AG04450 (cell line): Measurements from ENCODE around the gene FAM163A. TPM values are rescaled to one million over a fixed set of nuclear protein-coding genes. Genes with fewer than 3 reads are reported as not detected.

ENCODE experiments used
- CTCF ChIA-PET: fragments of 300-600, 350-600 bp; formaldehyde crosslinking; extraction: SDS; loops from one replicate; lab custom pipeline; 2022; ENCODE audit warnings: antibody characterized with exemption, inconsistent platforms; lab: Charles Lee
- POLR2A ChIA-PET: fragments of 350-600 bp; formaldehyde crosslinking; extraction: SDS; loops from one replicate; lab custom pipeline; 2021; ENCODE audit warnings: antibody characterized with exemption, inconsistent platforms; lab: Yijun Ruan, JAX
- DNase-seq: peaks from one replicate; pipeline ENCODE4 v3.0.0-alpha.2; 2011; ENCODE audit warnings: low read depth, low spot score
- H3K27ac ChIP-seq: one replicate; pipeline ENCODE4 v1.5.1; 2012; ENCODE audit warnings: low read depth, low read length, control low read depth
- H3K27me3 ChIP-seq: one replicate; pipeline ENCODE4 v1.6.0; 2012; ENCODE audit warnings: low read length; ENCODE audit not compliant: control insufficient read depth, insufficient read depth
- H3K4me3 ChIP-seq: 2 replicates; pipeline ENCODE4 v1.5.1; 2011; ENCODE audit warnings: mild to moderate bottlenecking, low read depth, low read length, control low read depth
- H3K9me3 ChIP-seq: 2 replicates; pipeline ENCODE4 v1.5.1; 2012; ENCODE audit warnings: low read length; ENCODE audit not compliant: control insufficient read depth, insufficient read depth
- polyA plus RNA-seq: library from polyadenylated mRNA; depleted of rRNA; stranded (reverse); fragments of >200 nt; gene quantifications from 2 replicates; pipeline ENCODE4 v1.2.3, GENCODE V29; 2011
- TF ChIP-seq, protein P1 (sequence below): IDR thresholded peaks from 2 replicates; pipeline ENCODE4 v1.5.1; 2011; ENCODE audit warnings: low read depth, low read length, control low read depth, inconsistent platforms

Gene FAM163A
- polyA plus RNA-seq, 1 experiment: not detected

DNA sequence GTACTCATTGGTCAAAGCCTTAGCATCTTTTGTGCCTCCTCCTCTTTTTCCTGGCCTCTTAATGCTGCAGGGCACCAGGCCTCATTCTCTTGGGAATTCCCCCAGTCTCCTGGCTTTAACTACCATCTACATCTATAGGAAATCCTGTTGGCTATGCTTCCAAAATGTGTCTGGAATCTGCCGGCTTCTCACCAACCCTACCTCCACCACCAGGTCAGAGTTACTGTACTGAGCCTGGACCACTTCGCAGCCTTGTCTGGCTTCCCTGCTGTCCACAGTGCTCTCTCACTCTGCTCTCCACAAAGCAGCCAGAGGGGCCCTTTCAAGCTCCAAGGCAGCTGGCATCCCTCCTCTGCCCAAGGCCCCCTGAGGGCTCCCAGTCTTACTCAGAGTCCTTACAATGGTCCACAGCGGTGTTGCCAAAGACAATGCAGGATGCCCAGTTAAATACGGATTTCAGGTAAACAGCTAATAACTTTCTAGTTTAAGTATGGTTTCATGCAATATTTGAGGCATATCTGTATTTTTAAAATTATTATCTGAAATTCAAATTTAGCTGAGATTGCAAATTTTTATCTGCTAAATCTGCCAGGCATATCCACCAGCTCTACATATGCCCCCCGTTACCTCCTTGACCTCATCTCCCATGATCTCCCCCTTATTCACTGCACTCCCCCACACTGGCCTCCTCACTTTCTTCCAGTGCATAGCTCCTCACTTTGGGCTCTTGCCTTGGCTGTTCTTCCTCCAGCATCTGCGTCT, 34.5 kb upstream of the FAM163A start:
- H3K4me3 ChIP-seq: no peak overlapping the region
- no peak for DNase-seq
- POLR2A ChIA-PET: no interaction called here
- TF ChIP-seq, protein P1, sequence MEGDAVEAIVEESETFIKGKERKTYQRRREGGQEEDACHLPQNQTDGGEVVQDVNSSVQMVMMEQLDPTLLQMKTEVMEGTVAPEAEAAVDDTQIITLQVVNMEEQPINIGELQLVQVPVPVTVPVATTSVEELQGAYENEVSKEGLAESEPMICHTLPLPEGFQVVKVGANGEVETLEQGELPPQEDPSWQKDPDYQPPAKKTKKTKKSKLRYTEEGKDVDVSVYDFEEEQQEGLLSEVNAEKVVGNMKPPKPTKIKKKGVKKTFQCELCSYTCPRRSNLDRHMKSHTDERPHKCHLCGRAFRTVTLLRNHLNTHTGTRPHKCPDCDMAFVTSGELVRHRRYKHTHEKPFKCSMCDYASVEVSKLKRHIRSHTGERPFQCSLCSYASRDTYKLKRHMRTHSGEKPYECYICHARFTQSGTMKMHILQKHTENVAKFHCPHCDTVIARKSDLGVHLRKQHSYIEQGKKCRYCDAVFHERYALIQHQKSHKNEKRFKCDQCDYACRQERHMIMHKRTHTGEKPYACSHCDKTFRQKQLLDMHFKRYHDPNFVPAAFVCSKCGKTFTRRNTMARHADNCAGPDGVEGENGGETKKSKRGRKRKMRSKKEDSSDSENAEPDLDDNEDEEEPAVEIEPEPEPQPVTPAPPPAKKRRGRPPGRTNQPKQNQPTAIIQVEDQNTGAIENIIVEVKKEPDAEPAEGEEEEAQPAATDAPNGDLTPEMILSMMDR: no peak
- H3K27ac ChIP-seq: no peak overlapping the region
- CTCF ChIA-PET: interaction anchor here (1.3 to 17.5 kb wide), 2 partner anchors 103 to 130 kb away, joined by 4 to 1155 read pairs; no protein-coding TSS in a partner anchor
- no peaks in the 10 kb centered on the region for H3K9me3 ChIP-seq
- peaks cover 2% of the 10 kb centered on the region for H3K27me3 ChIP-seq

DNA sequence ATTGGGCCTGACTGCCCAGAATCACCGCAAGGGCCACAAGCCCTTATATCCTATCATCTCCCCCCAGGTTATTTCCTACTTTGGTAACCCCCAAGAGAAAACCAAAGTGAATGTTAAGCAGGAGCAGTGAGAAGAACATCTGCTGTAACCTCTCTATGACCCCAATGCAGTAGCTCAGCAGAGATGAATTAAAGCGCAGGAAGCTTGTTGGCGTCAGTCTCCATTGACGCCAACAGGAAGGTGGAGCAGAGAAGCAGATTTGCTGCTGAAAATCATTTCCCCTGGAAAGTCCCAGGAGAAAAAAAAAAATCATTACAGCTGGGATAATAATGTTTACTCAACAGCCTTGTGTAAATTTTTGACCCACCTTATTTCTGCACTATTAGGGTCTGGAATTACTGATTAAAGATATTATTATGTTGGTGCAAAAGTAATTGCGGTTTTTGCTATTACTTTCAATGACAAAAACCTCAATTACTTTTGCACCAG, 33.2 kb upstream of the FAM163A start:
- Histone ChIP-seq H3K27me3 (peaks cover 2% of the 10 kb centered on the region), H3K4me3 (no peak overlapping the region), H3K9me3 (no peaks in the 10 kb centered on the region), H3K27ac (no peak overlapping the region)
- ChIA-PET CTCF (interaction anchor here (0.8 to 17.5 kb wide), 3 partner anchors 9 to 128 kb away, joined by 4 to 1155 read pairs (median 4); no protein-coding TSS in a partner anchor), POLR2A (no interaction called here)
- DNase-seq: no peak
- TF ChIP-seq, protein P1: no peak

DNA sequence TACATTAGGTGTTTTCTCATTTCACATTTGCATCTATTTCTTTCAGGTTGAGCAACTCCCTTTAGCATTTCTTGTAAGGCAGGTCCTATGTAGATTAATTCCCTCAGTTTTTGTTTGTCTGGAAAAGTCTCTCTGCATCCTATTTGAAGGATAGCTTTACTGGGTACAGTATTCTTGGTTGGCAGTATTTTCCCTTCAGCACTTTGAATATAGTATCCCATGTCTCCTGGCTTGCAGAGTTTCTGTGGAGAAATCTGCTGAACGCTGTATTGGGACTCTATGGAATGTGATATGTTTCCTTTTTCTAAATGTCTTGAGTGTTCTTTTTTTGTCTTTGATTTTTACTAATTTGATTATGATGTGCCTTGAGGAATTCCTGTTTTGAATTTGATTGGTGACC, 28.9 kb upstream of the FAM163A start:
- no peaks in the 10 kb centered on the region for H3K9me3 ChIP-seq
- DNase-seq: no peak
- no peak overlapping the region for H3K4me3 ChIP-seq
- TF ChIP-seq, protein P1: no peak
- ChIA-PET POLR2A (no interaction called here), CTCF (interaction anchor here (1.1 to 3.3 kb wide), 3 partner anchors 8 to 100 kb away, joined by 6 to 19 read pairs (median 10); no protein-coding TSS in a partner anchor)
- no peak overlapping the region for H3K27ac ChIP-seq
- no peaks in the 10 kb centered on the region for H3K27me3 ChIP-seq

DNA sequence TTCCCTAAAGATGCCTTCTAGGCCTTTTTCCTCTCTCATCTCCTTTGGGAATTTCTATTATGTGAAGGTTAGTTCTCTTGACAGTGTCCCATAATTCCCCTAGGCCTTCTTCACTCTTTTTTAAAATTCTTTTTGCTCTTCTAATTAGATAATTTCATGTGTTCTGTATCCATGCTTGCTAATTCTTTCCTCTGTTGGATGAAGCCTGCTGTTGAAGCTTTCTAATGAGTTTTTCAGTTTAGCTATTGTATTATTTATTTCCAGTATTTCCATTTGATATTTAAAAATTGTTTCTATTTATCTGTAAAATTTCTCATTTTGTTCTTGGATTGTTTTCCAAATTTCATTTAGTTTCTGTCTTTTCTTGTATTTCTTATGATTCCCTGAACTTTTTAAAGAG, 28.5 kb upstream of the FAM163A start:
- no peaks in the 10 kb centered on the region for H3K9me3 ChIP-seq
- TF ChIP-seq, protein P1: no peak
- no peak overlapping the region for H3K4me3 ChIP-seq
- CTCF ChIA-PET: interaction anchor here (1.1 to 3.3 kb wide), 3 partner anchors 8 to 100 kb away, joined by 6 to 19 read pairs (median 10); no protein-coding TSS in a partner anchor
- no peak for DNase-seq
- no peak overlapping the region for H3K27ac ChIP-seq
- no peaks in the 10 kb centered on the region for H3K27me3 ChIP-seq
- POLR2A ChIA-PET: no interaction called here

DNA sequence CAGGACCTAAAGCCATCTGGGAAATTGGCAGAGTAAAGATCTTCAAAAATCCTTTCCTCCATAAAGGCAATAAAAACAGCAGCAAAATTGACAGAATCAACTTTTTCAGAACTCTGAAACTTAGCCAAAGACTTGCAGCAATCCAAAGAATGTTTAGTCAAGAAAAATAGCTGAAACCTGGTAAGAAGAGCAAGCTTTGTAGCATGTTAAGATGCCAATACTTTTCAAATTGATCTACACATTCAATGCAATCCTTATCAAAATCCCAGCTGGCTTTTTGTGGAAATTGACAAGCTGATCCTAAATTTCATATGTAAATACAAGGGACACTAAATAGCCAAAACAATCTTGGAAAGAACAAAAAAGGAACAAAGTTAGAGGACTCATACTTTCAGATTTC, 23.8 kb upstream of the FAM163A start:
- POLR2A ChIA-PET: no interaction called here
- H3K27ac ChIP-seq: no peak overlapping the region
- no peaks in the 10 kb centered on the region for H3K9me3 ChIP-seq
- H3K4me3 ChIP-seq: no peak overlapping the region
- DNase-seq: no peak
- CTCF ChIA-PET: interaction anchor here (1.1 to 2.5 kb wide), 3 partner anchors 13 to 95 kb away, joined by 3 to 16 read pairs (median 5); no protein-coding TSS in a partner anchor
- H3K27me3 ChIP-seq: no peaks in the 10 kb centered on the region
- TF ChIP-seq, protein P1: no peak
